ENCODE results near the gene C11orf24.
A peak's percentile ranks its signal among the peaks of the same experiment; 100 is the strongest.
"Not testable (repeated sequence)": the region's sequence is repeated elsewhere in the genome, so short reads cannot be mapped to it uniquely, and the experiment has no call there.

C11orf24 gene

DNA sequence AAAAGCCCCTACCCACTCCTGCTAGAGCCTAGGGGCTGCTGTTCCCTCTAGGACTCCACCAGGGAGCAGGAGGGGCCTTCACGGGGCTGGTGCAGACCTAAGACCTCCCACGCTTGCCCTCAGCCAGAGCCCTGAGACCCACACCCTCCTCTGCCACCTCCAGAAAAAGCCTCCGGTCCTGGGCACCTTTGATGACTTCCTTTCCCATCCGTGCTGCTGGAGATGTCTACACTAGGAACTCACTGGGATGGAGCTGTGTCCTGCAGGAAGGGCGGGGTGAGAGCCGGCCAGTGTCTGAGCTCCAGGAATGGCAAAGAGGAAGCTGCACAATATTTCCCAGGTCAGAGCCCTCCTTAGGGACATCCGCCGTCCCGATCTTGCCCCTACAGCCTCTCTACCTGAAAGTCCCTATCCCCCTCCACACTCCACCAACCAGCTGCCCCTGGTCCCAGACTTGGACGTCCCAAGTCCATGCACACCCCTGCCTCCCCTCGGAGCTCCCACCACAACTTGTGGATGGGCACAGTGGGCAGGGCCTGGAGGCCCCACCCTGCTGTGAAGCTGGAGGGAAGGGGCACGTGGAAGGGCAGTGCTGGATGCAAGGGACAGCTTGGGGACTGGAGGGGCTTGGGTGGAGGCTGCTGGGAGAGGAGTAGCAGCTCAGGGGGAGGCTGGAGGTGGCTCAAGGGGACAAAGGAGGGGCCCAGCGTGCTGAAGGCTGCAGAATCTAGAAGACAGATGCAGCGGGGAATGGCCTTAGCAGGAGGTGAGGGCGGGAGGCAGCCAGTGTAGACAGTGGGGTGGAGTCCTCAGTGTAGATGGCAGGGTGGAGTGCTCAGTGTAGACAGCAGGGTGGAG lies 27.1 kb upstream of the C11orf24 start:
- no peak for DNase-seq

GRCh38 chr11:68297812-68298658 lies 26.3 kb upstream of the C11orf24 start:
- peak; percentile 68 for DNase-seq

GRCh38 chr11:68297494-68297811 lies 25.7 kb upstream of the C11orf24 start:
- no peak for DNase-seq

DNA sequence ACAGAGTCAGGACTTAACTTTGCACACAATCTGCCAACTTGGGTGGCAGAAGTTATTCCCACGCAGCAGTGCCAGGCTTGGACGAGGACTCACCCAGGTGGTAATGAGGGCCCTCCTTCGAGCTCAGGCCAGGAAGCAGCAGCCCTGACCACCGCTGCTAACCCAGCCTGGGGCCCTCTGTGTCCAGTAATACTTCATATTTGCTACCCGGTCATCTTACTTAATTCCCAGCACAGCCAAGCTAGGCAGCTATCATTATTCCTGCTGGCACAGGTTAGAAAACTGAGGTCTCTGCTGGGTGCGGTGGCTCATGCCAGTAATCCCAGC lies 25.2 kb upstream of the C11orf24 start:
- no peak for DNase-seq

- DNase-seq: no peak
Measured at GRCh38 chr11:68296344-68297051, 24.7 kb upstream of the C11orf24 start.

DNA sequence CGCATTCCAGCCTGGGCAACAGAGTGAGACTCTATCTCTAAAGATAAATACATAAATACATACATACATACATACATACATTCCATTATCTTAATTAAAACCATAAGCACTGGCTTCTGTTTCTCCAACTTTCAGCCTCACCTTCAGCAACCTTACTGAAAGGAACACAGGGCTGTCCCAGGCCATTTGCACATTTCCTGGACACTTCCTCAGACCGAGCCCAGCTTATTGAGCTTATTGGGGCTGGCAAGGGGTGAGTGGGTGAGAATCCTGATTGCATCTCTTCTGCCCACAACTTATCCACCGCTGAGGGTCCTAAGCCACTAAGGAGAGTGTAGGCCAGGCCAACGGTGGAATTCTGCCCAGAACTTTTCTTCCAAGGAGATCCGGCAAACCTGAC lies 24.2 kb upstream of the C11orf24 start:
- DNase-seq: no peak

- DNase-seq: no peak
Measured at GRCh38 chr11:68295271-68295670, 23.5 kb upstream of the C11orf24 start.

GRCh38 chr11:68293708-68294107 lies 21.9 kb upstream of the C11orf24 start:
- no peak for DNase-seq

DNA sequence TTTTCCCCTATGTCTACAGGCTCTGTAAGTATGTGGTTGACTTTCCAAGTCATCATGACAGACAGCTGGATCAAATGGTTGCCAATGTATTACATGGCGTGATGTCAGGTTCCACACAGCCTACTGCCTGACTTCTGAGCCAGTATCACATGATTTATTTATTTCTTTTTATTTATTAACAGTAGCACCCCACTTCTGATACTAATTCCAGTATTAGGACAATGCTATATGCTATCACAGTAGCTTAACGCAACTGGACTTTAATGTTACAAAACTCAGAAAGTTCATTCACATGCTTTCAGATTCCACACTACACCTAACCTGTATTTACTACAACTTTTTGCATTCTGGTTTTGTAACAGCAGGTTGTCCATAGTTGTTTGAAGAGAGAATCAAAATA lies 17.7 kb upstream of the C11orf24 start:
- no peak for DNase-seq

GRCh38 chr11:68287419-68287818 lies 15.6 kb upstream of the C11orf24 start:
- DNase-seq: peak; percentile 67

DNA sequence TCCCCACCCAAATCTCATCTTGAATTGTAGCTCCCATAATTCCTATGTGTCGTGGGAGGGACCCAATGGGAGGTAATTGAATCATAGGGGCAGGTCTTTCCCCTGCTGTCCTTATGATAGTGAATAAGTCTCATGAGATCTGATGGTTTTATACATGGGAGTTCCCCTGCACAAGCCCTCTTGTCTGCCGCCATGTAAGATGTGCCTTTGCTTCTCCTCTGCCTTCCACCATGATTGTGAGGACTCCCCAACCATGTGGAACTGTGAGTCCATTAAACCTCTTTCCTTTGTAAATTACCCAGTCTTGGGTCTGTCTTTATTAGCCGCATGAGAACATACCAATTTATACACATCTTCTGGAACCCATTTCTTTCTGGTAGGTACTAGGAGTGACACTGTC lies 12.8 kb upstream of the C11orf24 start:
- DNase-seq: not testable (repeated sequence)

GRCh38 chr11:68282861-68283230 lies 11.1 kb upstream of the C11orf24 start:
- DNase-seq: no peak

- DNase-seq: peak; percentile 82
Measured at GRCh38 chr11:68282141-68282860, 10.5 kb upstream of the C11orf24 start.

DNA sequence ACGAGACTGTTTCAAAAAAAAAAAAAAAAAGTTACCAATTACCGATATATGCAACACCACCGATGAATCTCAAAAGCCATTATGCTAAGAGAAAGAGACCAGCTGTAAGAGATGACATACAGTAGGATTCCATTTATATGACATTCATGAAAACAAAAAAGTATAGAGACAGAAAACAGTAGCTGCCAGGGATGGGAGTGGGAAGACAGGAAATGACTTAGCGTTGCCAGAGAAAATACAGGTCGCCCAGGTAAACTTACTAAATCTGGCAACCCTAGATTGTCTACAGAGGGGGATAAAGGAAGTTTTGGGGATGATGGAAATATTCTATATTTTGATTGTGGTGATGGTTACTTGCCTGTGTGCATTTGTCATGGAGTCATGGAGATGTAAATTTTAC lies 7.9 kb upstream of the C11orf24 start:
- DNase-seq: no peak

DNA sequence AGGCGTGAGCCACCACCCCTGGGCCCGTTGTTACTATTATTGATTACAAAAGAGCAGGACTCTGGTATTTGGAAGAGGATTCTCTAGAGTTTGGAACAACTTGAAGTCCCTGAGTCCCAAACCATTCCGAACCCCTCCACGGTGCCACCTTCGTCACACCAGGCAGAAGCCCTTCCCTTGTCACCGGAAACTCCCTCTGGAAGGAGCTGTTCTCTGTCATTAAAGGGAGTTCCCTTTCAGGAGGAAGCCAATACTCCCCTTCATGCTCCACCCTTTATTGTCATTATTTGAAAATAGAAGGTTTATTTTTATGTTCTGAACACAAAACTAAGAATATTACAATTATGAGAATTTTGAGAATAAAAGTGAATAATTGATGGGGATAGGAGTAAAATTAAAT lies 5.1 kb upstream of the C11orf24 start:
- no peak for DNase-seq

- DNase-seq: no peak
Measured at GRCh38 chr11:68275721-68276507, 4.1 kb upstream of the C11orf24 start.

- DNase-seq: no peak
Measured at GRCh38 chr11:68274306-68274705, 2.5 kb upstream of the C11orf24 start.

GRCh38 chr11:68273026-68273738 lies 1.4 kb upstream of the C11orf24 start:
- no peak for DNase-seq

- DNase-seq: peak; percentile 89
Measured at GRCh38 chr11:68271023-68271780, 571 bp downstream of the C11orf24 start.

DNA sequence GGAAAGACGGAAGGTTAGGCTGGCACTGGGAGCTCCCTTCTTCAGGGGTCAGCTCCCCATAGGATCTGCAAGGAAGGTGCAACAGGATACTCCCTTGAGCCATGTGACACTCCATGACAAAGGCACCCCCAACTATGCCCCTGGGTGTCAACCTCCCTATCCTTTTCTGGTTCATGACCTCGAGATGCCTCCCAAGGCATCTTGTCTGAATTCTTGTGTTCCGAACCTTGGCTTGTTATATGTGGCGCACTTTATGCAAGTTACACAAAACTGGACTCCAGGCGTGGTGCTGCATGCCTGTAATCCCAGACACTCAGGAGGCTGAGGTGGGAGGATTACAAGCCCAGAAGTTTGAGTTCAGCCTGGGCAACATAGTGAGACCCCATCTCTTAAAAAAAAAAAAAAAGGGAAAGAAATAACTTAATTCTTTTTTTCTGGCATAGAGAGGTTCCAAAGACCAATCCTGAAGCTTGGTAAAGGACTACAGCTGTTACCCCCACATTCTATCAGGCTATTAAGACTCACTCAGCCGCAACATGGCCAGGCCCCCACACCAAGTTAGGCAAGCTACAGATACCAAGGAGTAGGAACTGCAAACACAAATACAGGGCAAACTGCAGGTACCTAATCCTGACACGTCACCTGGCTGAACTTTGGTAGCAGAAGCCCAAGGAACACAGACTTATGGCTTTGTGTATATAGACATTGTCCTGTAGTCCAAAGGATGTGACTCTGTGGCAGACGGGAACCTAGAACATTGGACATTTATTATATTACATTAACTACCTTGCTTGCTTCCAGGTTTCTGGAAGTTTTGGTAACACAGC lies 1.4 kb downstream of the C11orf24 start:
- DNase-seq: no peak

Data from hematopoietic multipotent progenitor cell treated with erythropoietin and hydrocortisone succinate and interleukin-3 and kit ligand, for 8 days (in vitro differentiated cells).